GM12865 (cell line): ENCODE measurements around the gene MT1E.
"Not testable (repeated sequence)": the region's sequence is repeated elsewhere in the genome, so short reads cannot be mapped to it uniquely, and the experiment has no call there.

ENCODE experiments used
- DNase-seq: peaks from one replicate; pipeline ENCODE4 v3.0.0; 2010; ENCODE audit warnings: low read depth
- H3K4me3 ChIP-seq: 2 replicates; pipeline ENCODE4 v1.5.1; 2011; ENCODE audit warnings: mild to moderate bottlenecking, low read depth, low read length, control low read depth
- TF ChIP-seq, protein P1 (sequence below): IDR thresholded peaks from 2 replicates; pipeline ENCODE4 v1.5.1; 2011; ENCODE audit warnings: low read length, control low read depth, low read depth, inconsistent platforms; ENCODE audit not compliant: insufficient read depth; ENCODE audit errors: missing control alignments

The MT1E gene

DNA sequence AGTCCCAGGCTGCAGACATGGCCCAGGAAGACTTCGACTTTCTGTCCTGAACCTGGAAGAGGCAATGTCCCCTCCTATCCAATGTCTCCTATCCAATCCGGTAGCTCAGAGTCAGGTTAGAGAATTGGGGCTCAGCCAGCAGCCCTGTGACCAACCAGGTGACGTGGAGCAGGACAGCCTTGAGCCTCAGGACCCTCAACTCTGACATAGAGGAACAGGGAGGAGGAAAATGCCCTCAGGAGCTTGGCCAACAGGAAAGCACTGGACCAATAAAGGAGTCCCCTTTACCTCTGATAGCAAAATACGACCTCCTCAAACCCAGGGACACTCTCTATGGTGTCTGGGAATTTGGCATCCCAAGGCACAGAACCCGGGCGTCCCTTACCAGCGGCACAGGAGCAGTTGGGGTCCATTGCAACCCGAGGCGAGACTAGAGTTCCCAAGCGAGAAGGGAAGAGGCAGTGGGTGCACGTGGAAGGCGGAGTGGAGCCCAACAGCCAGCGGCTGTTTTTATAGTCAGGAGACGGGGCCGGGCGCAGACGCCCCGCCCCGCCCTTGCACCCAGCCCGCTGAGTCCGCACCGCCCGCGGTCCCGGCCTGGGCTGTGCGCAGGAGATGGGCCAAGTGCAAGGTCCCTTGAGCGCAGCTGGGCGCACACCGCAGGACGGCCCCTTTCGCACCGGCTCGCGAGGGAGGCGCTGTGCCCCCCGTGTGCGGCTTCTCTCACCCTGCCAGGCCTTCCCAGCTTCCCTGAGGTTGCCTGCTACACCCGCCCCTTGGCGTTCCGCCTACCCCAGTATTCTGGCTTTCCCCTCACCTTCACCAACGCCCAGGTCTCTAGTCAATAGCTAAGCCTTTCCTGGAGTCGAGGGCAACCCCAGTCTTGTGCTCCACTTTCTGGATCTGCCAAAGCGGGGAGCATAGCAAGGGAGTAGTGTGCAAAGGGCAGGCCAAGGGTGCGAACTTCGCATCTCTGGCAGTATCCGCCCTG, 42.3 kb downstream of the MT1E start, which contains the start of gene MT1G:
MT1G (minus strand) TSS at position 485 of the 991 bp plus-strand sequence; CDS start at position 413, 72 bp downstream.
- TF ChIP-seq, protein P1, sequence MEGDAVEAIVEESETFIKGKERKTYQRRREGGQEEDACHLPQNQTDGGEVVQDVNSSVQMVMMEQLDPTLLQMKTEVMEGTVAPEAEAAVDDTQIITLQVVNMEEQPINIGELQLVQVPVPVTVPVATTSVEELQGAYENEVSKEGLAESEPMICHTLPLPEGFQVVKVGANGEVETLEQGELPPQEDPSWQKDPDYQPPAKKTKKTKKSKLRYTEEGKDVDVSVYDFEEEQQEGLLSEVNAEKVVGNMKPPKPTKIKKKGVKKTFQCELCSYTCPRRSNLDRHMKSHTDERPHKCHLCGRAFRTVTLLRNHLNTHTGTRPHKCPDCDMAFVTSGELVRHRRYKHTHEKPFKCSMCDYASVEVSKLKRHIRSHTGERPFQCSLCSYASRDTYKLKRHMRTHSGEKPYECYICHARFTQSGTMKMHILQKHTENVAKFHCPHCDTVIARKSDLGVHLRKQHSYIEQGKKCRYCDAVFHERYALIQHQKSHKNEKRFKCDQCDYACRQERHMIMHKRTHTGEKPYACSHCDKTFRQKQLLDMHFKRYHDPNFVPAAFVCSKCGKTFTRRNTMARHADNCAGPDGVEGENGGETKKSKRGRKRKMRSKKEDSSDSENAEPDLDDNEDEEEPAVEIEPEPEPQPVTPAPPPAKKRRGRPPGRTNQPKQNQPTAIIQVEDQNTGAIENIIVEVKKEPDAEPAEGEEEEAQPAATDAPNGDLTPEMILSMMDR, result no peak
- H3K4me3 ChIP-seq, result no peak within 1 kb of the TSS
- no peak for DNase-seq

DNA sequence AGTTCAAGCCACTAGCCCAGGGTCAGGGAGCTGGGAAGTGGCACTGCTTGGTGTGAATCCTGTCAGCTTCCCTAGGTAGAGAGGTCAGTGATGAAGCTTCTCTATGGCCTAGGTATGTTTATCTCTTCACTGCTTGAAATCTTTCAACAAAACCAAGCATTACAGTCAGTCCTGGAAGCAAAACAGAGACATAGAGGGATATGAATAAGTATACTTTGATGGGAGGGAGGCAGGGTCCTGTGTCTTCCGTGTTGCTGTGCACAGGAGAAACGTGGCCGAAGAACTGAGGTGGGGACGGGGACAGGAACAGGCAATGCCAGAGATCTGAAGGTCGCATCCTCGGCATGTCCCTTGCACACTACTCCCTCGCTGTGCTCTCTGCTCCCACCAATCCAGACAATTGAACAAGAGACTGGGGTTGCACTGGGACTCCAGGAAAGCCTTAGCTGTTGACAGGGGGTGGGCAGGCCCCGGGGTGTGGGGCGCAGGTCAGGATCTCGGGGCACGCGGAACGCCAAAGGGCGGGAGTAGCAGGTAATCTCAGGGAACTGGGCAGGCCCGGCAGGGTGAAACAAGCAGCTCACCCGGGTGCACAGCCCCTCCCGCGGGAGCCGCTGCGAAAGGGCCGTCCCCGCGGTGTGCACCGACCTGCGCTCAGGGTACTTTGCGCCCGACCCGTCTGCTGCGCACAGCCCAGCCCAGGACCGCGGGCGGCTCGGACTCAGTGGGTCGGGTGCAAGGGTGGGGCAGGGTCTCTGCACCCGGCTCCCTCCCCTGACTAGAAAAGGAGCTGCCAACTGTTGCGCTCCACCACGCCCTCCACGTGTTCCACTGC, 43.6 kb downstream of the MT1E start, which contains the start of gene MT1H:
MT1H (plus strand) TSS at position 810 of the 835 bp plus-strand sequence. CDS start 71 bp downstream, outside the sequence.
- TF ChIP-seq, protein P1, result no peak
- H3K4me3 ChIP-seq, result no peak within 1 kb of the TSS
- DNase-seq, result no peak

DNA sequence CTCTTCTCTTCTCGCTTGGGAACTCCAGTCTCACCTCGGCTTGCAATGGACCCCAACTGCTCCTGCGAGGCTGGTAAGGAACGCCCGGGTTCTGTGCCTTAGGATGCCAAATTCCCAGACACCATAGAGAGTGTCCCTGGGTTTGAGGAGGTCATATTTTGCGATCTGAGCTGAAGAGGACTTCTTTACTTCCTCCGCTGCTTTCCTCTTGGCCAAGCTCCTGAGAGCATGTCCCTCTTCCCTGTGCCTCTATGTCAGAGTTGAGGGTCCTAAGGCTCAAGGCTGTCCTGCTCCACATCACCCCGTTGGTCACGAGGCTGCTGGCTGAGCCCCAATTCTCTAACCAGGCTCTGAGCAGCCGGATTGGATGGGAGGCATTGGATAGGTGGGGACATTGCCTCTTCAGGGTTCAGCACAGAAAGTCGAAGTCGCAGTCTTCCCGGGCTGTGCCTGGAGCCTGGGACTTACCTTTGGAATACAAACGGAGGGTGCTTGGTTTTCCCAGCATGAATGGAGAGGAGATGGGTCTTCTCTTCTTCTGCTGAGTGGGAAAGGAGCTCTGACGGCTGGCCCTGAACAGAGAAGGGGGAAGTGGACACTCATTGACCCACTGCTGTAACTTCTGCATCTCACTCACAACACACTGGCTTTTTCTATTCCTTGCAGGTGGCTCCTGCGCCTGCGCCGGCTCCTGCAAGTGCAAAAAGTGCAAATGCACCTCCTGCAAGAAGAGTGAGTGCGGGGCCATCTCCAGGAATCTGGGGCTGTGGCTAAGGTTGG, 44.4 kb downstream of the MT1E start:
- DNase-seq, result no peak
- no peak overlapping the region for H3K4me3 ChIP-seq
- TF ChIP-seq, protein P1, result no peak

DNA sequence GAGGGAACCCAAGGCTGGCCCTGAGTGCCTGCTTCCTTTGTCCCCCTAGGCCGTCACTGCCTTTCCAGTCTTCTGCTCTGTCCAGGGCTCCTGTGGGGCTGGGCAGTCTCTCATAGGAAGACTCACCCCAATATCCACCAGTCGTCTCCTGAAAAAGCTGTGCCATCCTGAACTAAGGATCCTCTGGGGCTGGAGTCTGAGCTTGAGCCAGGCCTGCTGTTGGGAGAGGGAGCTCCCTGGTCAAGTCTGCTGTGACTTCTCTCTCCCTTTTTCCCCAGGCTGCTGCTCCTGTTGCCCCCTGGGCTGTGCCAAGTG, 45.0 kb downstream of the MT1E start:
- TF ChIP-seq, protein P1, result no peak
- H3K4me3 ChIP-seq, result no peak overlapping the region
- no peak for DNase-seq

DNA sequence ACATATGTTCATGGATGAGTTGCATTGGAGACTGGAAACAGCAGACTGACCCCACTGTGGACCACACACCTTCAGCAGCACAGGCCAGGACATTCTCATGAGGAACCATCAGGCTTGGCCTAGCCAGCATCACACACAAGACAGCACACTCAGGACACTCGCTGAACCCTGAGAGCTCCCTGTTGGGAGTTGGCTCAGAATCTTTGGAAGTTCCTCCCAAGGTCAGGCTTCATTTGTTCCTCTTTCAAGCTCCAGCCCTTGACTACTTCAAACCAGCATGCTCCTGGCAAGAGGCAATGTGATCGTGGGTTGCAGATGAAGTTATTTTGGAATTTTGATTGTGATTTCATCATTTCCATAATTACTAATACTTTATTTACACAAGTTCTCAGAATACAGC, 46.1 kb downstream of the MT1E start:
- not testable (repeated sequence) for DNase-seq

DNA sequence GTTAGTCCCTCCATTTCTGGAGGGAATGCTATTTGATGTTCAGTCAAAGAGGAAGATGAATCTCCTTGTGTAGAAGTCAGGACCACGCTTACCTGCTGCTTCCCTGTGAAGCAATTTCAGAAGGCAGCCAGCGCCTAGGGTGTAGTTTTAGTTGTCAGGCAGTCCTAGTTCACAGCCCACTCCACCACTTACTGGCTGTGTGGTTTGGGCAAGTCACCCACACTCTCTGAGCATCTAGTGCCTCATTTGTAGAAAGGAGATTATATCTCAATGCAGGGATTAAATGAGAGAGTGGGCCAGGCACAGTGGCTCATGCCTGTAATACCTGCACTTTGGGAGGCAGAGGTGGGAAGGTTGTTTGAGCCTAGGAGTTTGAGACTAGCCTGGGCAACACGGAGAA, 46.6 kb downstream of the MT1E start:
- not testable (repeated sequence) for H3K4me3 ChIP-seq, DNase-seq

More for the DNA sequence above, 46.1 kb downstream of the MT1E start:
- H3K4me3 ChIP-seq, result not testable (repeated sequence)

DNA sequence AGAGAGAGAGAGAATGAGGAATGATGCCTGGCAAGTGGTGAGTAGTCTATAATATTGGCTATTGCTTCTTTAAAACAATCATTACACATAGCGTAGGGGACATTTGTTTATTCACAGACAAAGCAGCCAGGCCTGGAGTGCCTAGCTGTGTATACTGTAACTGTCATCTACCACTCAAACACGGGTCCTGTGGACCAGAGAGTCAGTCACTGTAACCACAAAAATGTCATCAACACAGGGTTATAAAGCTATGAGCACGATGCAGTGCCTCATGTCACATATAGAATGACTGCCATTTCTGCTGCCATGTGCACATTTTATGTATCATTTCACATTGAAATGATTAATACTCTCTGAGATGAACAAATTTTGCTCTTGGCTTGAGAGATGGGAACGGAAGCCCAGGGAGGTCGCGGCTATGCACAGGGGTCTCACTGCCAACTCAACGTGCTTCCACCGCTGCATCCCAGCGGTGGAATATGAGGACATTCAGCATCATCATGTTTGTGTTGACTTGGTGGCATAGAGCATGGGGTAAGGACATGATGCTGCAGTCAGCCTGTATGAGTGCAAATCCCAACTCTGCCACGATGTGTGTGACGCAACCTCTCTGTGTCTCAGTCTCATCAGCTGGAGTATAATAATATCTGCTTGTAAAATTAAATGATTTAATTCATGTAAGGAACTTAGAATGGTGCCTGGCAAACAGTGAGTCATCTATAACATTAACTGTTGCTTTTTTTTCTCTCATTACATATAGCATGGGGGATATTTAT, 47.4 kb downstream of the MT1E start:
- TF ChIP-seq, protein P1, result no peak
- no peak for DNase-seq
- H3K4me3 ChIP-seq, result no peak overlapping the region
